ENCODE results near the gene SOX8.

DNA sequence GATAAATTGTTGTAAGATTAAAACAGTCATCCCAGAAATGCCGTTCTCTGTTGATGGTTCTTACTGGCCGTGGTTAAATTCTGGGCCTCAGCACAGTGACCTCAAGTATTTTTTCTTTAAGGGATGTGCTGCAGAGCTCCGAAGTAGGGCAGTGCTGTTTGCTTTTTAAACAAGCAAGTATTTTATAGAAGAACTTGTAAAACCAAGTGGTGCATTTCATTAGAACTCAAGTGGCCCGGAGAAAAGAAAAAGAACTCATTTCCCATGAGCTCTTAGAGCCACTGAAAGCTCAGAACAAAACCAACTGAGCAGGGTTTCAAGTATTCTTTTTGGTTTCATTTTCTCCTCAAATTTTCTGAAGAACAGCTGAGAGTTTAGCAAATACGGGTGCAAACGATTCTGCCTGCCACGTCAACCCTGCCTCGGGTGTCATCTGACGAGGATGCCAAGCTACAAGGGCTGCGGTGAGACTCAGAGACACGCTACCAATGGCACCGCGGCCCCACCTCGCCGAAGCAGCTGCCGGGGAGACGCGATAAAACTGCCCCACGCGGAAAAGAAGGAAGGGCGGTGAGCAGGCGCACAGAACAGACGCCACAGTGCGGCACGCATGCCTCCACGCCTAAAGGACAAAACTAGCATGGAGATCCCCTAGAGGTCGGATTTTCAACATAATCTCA lies 17.1 kb upstream of the SOX8 start:
- TF ChIP-seq, protein P1, sequence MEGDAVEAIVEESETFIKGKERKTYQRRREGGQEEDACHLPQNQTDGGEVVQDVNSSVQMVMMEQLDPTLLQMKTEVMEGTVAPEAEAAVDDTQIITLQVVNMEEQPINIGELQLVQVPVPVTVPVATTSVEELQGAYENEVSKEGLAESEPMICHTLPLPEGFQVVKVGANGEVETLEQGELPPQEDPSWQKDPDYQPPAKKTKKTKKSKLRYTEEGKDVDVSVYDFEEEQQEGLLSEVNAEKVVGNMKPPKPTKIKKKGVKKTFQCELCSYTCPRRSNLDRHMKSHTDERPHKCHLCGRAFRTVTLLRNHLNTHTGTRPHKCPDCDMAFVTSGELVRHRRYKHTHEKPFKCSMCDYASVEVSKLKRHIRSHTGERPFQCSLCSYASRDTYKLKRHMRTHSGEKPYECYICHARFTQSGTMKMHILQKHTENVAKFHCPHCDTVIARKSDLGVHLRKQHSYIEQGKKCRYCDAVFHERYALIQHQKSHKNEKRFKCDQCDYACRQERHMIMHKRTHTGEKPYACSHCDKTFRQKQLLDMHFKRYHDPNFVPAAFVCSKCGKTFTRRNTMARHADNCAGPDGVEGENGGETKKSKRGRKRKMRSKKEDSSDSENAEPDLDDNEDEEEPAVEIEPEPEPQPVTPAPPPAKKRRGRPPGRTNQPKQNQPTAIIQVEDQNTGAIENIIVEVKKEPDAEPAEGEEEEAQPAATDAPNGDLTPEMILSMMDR (IDR thresholded peaks at IDR 0.05; ENCODE audit: insufficient read depth, low read length, poor library complexity, severe bottlenecking): no peak
- TF ChIP-seq EZH2phosphoT487 (conservative IDR thresholded peaks at IDR 0.05; ENCODE audit: low read length): no peak

Data from SU-DHL-6 (cell line).